ENCODE measurements around the gene WFDC2.

DNA sequence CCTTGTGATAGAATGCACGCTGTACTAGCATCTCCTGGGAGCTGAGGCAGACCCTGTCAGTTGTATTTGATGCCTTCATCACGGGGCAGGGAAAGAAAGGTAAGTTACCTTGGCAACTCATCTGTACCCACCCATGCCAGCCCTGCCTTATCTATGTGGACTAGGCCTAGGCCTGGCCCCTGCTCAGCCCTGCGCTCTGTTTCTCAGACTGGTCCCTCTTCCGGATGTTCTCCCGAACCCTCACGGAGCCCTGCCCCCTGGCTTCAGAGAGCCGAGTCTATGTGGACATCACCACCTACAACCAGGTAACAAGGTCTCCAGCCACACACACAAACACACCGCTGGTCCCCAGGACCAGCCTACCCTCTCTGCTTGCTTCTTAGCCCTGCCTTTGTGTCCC is 49.4 kb upstream of the WFDC2 start:
- no peak for TF ChIP-seq POLR2A (IDR thresholded peaks at IDR 0.05; ENCODE audit: low read depth, low read length)
- TF ChIP-seq TAF1 (IDR thresholded peaks at IDR 0.05; ENCODE audit: borderline replicate concordance, low read depth, low read length): no peak
- no peak for TF ChIP-seq POLR2AphosphoS5 (IDR thresholded peaks at IDR 0.05; ENCODE audit: low read depth, low read length)

All from GM12892 (cell line).